Body of pancreas (tissue), 4 donors: Measurements from ENCODE around the gene FBLN1.

Experiments used
- POLR2A ChIP-seq, 3 donors: fragments of 450-650 bp; IDR thresholded peaks; one replicate each; pipeline ENCODE4 v1.6.1; 2016; ENCODE audit warnings: antibody characterized with exemption in 3 of 3, mild to moderate bottlenecking in 2 of 3
- TF ChIP-seq, protein P1 (sequence below), 7 experiments: fragments of 450-650 bp in 4 of 7; fragments of 200-600 bp in 3 of 7; sonication (generic) in 3 of 7; IDR thresholded peaks; one replicate each; pipeline ENCODE4 v1.5.1; 2016 to 2019; ENCODE audit warnings: antibody characterized with exemption in 7 of 7

DNA sequence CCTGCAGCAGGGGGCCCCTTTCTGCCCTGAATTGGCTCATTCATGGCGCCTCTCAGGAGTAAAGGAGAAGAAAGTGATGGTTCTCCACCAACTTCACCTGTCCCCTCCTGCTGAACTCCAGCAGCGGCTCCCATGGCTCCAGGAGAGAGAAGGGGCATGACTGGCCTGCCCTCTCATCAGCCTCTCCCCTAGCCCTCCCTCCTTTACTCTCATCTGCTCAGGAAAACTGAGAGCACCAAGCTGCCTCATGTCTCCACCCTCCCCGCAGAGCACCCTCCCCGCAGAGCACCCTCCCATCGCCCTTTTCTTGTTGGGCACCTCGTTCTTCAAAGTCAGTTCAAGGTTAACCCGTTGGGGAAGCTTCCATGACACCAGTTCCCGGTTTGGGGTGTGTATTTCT is 86.9 kb downstream of the FBLN1 start:
- TF ChIP-seq, protein P1, sequence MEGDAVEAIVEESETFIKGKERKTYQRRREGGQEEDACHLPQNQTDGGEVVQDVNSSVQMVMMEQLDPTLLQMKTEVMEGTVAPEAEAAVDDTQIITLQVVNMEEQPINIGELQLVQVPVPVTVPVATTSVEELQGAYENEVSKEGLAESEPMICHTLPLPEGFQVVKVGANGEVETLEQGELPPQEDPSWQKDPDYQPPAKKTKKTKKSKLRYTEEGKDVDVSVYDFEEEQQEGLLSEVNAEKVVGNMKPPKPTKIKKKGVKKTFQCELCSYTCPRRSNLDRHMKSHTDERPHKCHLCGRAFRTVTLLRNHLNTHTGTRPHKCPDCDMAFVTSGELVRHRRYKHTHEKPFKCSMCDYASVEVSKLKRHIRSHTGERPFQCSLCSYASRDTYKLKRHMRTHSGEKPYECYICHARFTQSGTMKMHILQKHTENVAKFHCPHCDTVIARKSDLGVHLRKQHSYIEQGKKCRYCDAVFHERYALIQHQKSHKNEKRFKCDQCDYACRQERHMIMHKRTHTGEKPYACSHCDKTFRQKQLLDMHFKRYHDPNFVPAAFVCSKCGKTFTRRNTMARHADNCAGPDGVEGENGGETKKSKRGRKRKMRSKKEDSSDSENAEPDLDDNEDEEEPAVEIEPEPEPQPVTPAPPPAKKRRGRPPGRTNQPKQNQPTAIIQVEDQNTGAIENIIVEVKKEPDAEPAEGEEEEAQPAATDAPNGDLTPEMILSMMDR (IDR thresholded peaks at IDR 0.05), result no peak
- no peak for TF ChIP-seq POLR2A (IDR thresholded peaks at IDR 0.05)
